Mononuclear cell (primary cell): ENCODE data around the gene DOCK11. TPM values are rescaled to one million over a fixed set of nuclear protein-coding genes. Genes with fewer than 3 reads are reported as not detected.

ENCODE experiments used
- H3K27me3 ChIP-seq: 2 replicates; pipeline ENCODE4 v1.6.0; 2011; ENCODE audit warnings: low read length, control low read depth; ENCODE audit not compliant: insufficient read depth
- H3K4me1 ChIP-seq: 2 replicates; pipeline ENCODE4 v1.5.1; 2011; ENCODE audit warnings: mild to moderate bottlenecking, low read length, control low read depth; ENCODE audit not compliant: insufficient read depth
- H3K4me3 ChIP-seq: 2 replicates; pipeline ENCODE4 v1.5.1; 2011; ENCODE audit warnings: mild to moderate bottlenecking, low read length, moderate library complexity
- H3K9me3 ChIP-seq: 2 replicates; pipeline ENCODE4 v1.5.1; 2011; ENCODE audit warnings: low read depth, mild to moderate bottlenecking, control low read depth, low read length
- total RNA-seq: library from RNA; depleted of rRNA; stranded (reverse); fragments of >200 nt; gene quantifications from one replicate; pipeline ENCODE4 v1.2.3, GENCODE V29; 2012

The DOCK11 gene
- total RNA-seq, 1 donor: 78.7 TPM

GRCh38 chrX:118594697-118595420, 99.2 kb downstream of the DOCK11 start:
- no peaks in the 10 kb centered on the region for H3K27me3 ChIP-seq
- peaks cover 18% of the 10 kb centered on the region for H3K4me1 ChIP-seq
- no peaks in the 10 kb centered on the region for H3K9me3 ChIP-seq
- no peak overlapping the region for H3K4me3 ChIP-seq

- Histone ChIP-seq H3K4me1 (peaks cover 18% of the 10 kb centered on the region), H3K27me3 (no peaks in the 10 kb centered on the region), H3K9me3 (no peaks in the 10 kb centered on the region), H3K4me3 (no peak overlapping the region)
These were observed 100.0 kb downstream of the DOCK11 start for GRCh38 chrX:118595501-118596042.

GRCh38 chrX:118596390-118596789, 100.8 kb downstream of the DOCK11 start:
- H3K4me1 ChIP-seq: peaks cover 18% of the 10 kb centered on the region
- H3K27me3 ChIP-seq: no peaks in the 10 kb centered on the region
- no peak overlapping the region for H3K4me3 ChIP-seq
- no peaks in the 10 kb centered on the region for H3K9me3 ChIP-seq

- Histone ChIP-seq H3K4me3 (no peak overlapping the region), H3K27me3 (no peaks in the 10 kb centered on the region), H3K9me3 (no peaks in the 10 kb centered on the region), H3K4me1 (no peaks in the 10 kb centered on the region)
These were observed 108.4 kb downstream of the DOCK11 start for GRCh38 chrX:118603981-118604380.

GRCh38 chrX:118612290-118612689, 116.7 kb downstream of the DOCK11 start:
- Histone ChIP-seq H3K27me3 (no peaks in the 10 kb centered on the region), H3K9me3 (no peaks in the 10 kb centered on the region), H3K4me3 (no peak overlapping the region), H3K4me1 (no peaks in the 10 kb centered on the region)

GRCh38 chrX:118614150-118614549, 118.5 kb downstream of the DOCK11 start:
- Histone ChIP-seq H3K4me1 (no peaks in the 10 kb centered on the region), H3K9me3 (no peaks in the 10 kb centered on the region), H3K4me3 (no peak overlapping the region), H3K27me3 (no peaks in the 10 kb centered on the region)

GRCh38 chrX:118615141-118615540, 119.5 kb downstream of the DOCK11 start:
- Histone ChIP-seq H3K4me1 (no peaks in the 10 kb centered on the region), H3K27me3 (no peaks in the 10 kb centered on the region), H3K4me3 (no peak overlapping the region), H3K9me3 (no peaks in the 10 kb centered on the region)

GRCh38 chrX:118621081-118621759, 125.6 kb downstream of the DOCK11 start:
- no peaks in the 10 kb centered on the region for H3K9me3 ChIP-seq
- H3K4me3 ChIP-seq: no peak overlapping the region
- H3K4me1 ChIP-seq: no peaks in the 10 kb centered on the region
- H3K27me3 ChIP-seq: no peaks in the 10 kb centered on the region

GRCh38 chrX:118623062-118623461, 127.4 kb downstream of the DOCK11 start:
- H3K4me3 ChIP-seq: no peak overlapping the region
- H3K4me1 ChIP-seq: no peaks in the 10 kb centered on the region
- H3K27me3 ChIP-seq: no peaks in the 10 kb centered on the region
- H3K9me3 ChIP-seq: no peaks in the 10 kb centered on the region

- Histone ChIP-seq H3K4me3 (no peak overlapping the region), H3K4me1 (peaks cover 4% of the 10 kb centered on the region), H3K27me3 (no peaks in the 10 kb centered on the region), H3K9me3 (no peaks in the 10 kb centered on the region)
These were observed 130.7 kb downstream of the DOCK11 start for GRCh38 chrX:118626346-118626745.

- no peak overlapping the region for H3K4me3 ChIP-seq
- H3K9me3 ChIP-seq: no peaks in the 10 kb centered on the region
- no peaks in the 10 kb centered on the region for H3K27me3 ChIP-seq
- peaks cover 11% of the 10 kb centered on the region for H3K4me1 ChIP-seq
These were observed 131.6 kb downstream of the DOCK11 start for GRCh38 chrX:118627084-118627758.

- Histone ChIP-seq H3K4me3 (no peak overlapping the region), H3K4me1 (peaks cover 20% of the 10 kb centered on the region), H3K9me3 (no peaks in the 10 kb centered on the region), H3K27me3 (no peaks in the 10 kb centered on the region)
These were observed 135.2 kb downstream of the DOCK11 start for GRCh38 chrX:118630848-118631247.

GRCh38 chrX:118631586-118631985, 136.0 kb downstream of the DOCK11 start:
- Histone ChIP-seq H3K4me3 (no peak overlapping the region), H3K27me3 (no peaks in the 10 kb centered on the region), H3K4me1 (peaks cover 20% of the 10 kb centered on the region), H3K9me3 (no peaks in the 10 kb centered on the region)

- Histone ChIP-seq H3K4me3 (no peak overlapping the region), H3K9me3 (no peaks in the 10 kb centered on the region), H3K4me1 (peaks cover 20% of the 10 kb centered on the region), H3K27me3 (no peaks in the 10 kb centered on the region)
These were observed 137.2 kb downstream of the DOCK11 start for GRCh38 chrX:118632862-118633261.

GRCh38 chrX:118633530-118633929, 137.9 kb downstream of the DOCK11 start:
- H3K4me1 ChIP-seq: peaks cover 20% of the 10 kb centered on the region

More at GRCh38 chrX:118633530-118633929, 137.9 kb downstream of the DOCK11 start:
- Histone ChIP-seq H3K9me3 (no peaks in the 10 kb centered on the region), H3K27me3 (no peaks in the 10 kb centered on the region), H3K4me3 (no peak overlapping the region)
